K562 (cell line): ENCODE data around the gene SART3. TPM values are rescaled to one million over a fixed set of nuclear protein-coding genes. Genes with fewer than 3 reads are reported as not detected.

Experiments
- ATAC-seq: fragments of 200-7000 bp; cut with Tn5 transposase; 3 replicates; pipeline ENCODE4 v1.9.1; 2020; ENCODE audit warnings: moderate library complexity
- BruUV-seq: library from RNA; stranded (reverse); fragments of 400-500 nt; replicated peaks from 2 replicates; lab custom pipeline; 2021; lab: Mats Ljungman, UMichigan
- CTCF ChIA-PET: fragments of 300-600 bp; formaldehyde crosslinking; extraction: SDS; loops from one replicate; lab custom pipeline; 2021; ENCODE audit warnings: low intra/inter-chr PET ratio; lab: Yijun Ruan, JAX
- POLR2A ChIA-PET: fragments of 300-600, 350-650 bp; sonication (Branson Sonifier 250); formaldehyde crosslinking; extraction: SDS; loops from one replicate; lab custom pipeline; 2021; ENCODE audit warnings: antibody characterized with exemption, inconsistent platforms; lab: Yijun Ruan, JAX
- DNase-seq, 4 experiments: peaks; one replicate each; pipeline versions ENCODE4 v3.0.0 to v3.0.0-alpha.2; 2011 to 2018; ENCODE audit warnings: low spot score in 3 of 4, mixed read lengths in 3 of 4; ENCODE audit errors: extremely low read depth in 1 of 4
- FAIRE-seq: peaks from 2 replicates; lab custom pipeline; 2011; peaks lifted over from hg19 to GRCh38; lab: Jason Lieb, UNC
- H2AFZ ChIP-seq: 2 replicates; pipeline ENCODE4 v1.6.0; 2011; ENCODE audit warnings: low read depth, low read length, control low read depth, inconsistent platforms
- H3K27ac ChIP-seq: fragments of 200-600 bp; 3 replicates; pipeline ENCODE4 v1.8.0; 2011; ENCODE audit warnings: low read depth, mild to moderate bottlenecking, control low read depth, inconsistent platforms, low read length, moderate library complexity, mixed read lengths; ENCODE audit errors: extremely low read depth
- H3K27me3 ChIP-seq, 2 experiments: fragments of 300-600 bp in 1 of 2; 2 replicates in 1 of 2; 3 replicates in 1 of 2; pipeline versions ENCODE4 v1.6.0 to v1.8.0; 2011; ENCODE audit warnings: inconsistent platforms in 2 of 2, low read length in 2 of 2, mild to moderate bottlenecking in 1 of 2, mixed read lengths in 1 of 2, moderate library complexity in 1 of 2; ENCODE audit not compliant: control insufficient read depth in 2 of 2, insufficient read depth in 2 of 2
- H3K36me3 ChIP-seq: fragments of 300-600 bp; 3 replicates; pipeline ENCODE4 v1.8.0; 2011; ENCODE audit warnings: mild to moderate bottlenecking, low read length, inconsistent platforms; ENCODE audit not compliant: control insufficient read depth, insufficient read depth
- H3K4me1 ChIP-seq, 2 experiments: fragments of 200-600 bp in 1 of 2; replicated peaks in 1 of 2; 2 replicates in 1 of 2; 3 replicates in 1 of 2; pipeline versions ENCODE4 v1.5.1 to v1.8.0; 2011; ENCODE audit warnings: inconsistent platforms in 2 of 2, low read length in 2 of 2, mild to moderate bottlenecking in 1 of 2, mixed read lengths in 1 of 2, moderate library complexity in 1 of 2; ENCODE audit not compliant: control insufficient read depth in 2 of 2, insufficient read depth in 2 of 2
- H3K4me2 ChIP-seq: 2 replicates; pipeline ENCODE4 v1.6.1; 2011; ENCODE audit warnings: low read length, control low read depth, inconsistent platforms, mixed read lengths; ENCODE audit not compliant: insufficient read depth
- H3K4me3 ChIP-seq: fragments of 200-600 bp; sonication (generic), shearing (Covaris generic); 2 replicates; pipeline ENCODE4 v1.5.1; 2016; ENCODE audit warnings: control low read depth, inconsistent platforms
- H3K79me2 ChIP-seq: fragments of 200-600 bp; 3 replicates; pipeline ENCODE4 v1.8.0; 2011; ENCODE audit warnings: low read length, inconsistent platforms; ENCODE audit not compliant: control insufficient read depth, insufficient read depth
- H3K9ac ChIP-seq, 2 experiments: 2 replicates each; pipeline versions ENCODE4 v1.6.0 to v1.6.1; 2011; ENCODE audit warnings: low read depth in 2 of 2, low read length in 2 of 2, control low read depth in 1 of 2, inconsistent platforms in 1 of 2, mild to moderate bottlenecking in 1 of 2, mixed read lengths in 1 of 2; ENCODE audit not compliant: insufficient read depth in 1 of 2
- H3K9me1 ChIP-seq: one replicate; pipeline ENCODE4 v1.6.0; 2011; ENCODE audit warnings: inconsistent platforms, mild to moderate bottlenecking, low read length, moderate library complexity; ENCODE audit not compliant: control insufficient read depth, insufficient read depth
- H3K9me3 ChIP-seq: replicated peaks from 2 replicates; pipeline ENCODE4 v1.5.1; 2011; ENCODE audit warnings: low read depth, low read length, inconsistent platforms; ENCODE audit not compliant: control insufficient read depth, insufficient read depth
- H4K20me1 ChIP-seq: replicated peaks from 2 replicates; pipeline ENCODE4 v1.6.1; 2011; ENCODE audit warnings: low read length, inconsistent platforms, mixed read lengths; ENCODE audit not compliant: control insufficient read depth, insufficient read depth
- ETV1 ChIP-seq: fragments of 450-650 bp; conservative IDR thresholded peaks from 2 replicates; pipeline ENCODE4 v1.6.1; 2016; ENCODE audit warnings: missing genetic modification characterization, control low read depth, low read depth, missing compliant biosample characterization
- FOXP1 ChIP-seq: sonication (generic); formaldehyde crosslinking; IDR thresholded peaks from 2 replicates; pipeline ENCODE4 v1.8.0; 2022; ENCODE audit warnings: mild to moderate bottlenecking, missing genetic modification reagents
- HDAC2 ChIP-seq: fragments of 450-650 bp; IDR thresholded peaks from 2 replicates; pipeline ENCODE4 v1.6.1; 2016; ENCODE audit warnings: mild to moderate bottlenecking
- KDM1A ChIP-seq, 2 experiments: fragments of 450-650 bp; IDR thresholded peaks; 2 replicates each; pipeline ENCODE4 v1.6.1; 2016; ENCODE audit warnings: mild to moderate bottlenecking in 2 of 2
- NCOA1 ChIP-seq: fragments of 450-650 bp; IDR thresholded peaks from 2 replicates; pipeline ENCODE4 v1.6.1; 2016; ENCODE audit warnings: low read depth
- NFYB ChIP-seq: IDR thresholded peaks from 2 replicates; pipeline ENCODE4 v1.6.1; 2011; ENCODE audit warnings: mild to moderate bottlenecking, moderate library complexity; ENCODE audit not compliant: insufficient read length; ENCODE audit errors: extremely low read depth
- PBX2 ChIP-seq, 2 experiments: IDR thresholded peaks in 1 of 2; conservative IDR thresholded peaks in 1 of 2; 2 replicates each; pipeline ENCODE4 v1.6.1; 2016; ENCODE audit warnings: low read depth in 2 of 2, mild to moderate bottlenecking in 1 of 2, missing compliant biosample characterization in 1 of 2, missing genetic modification characterization in 1 of 2, moderate library complexity in 1 of 2
- PHB ChIP-seq: fragments of 250-450 bp; sonication (Bioruptor Pico); IDR thresholded peaks from 2 replicates; pipeline ENCODE4 v1.5.0; 2021
- SMARCA5 ChIP-seq: fragments of 450-650 bp; IDR thresholded peaks from 2 replicates; pipeline ENCODE4 v1.6.1; 2016
- ZNF318 ChIP-seq, 2 experiments: fragments of 450-650 bp; IDR thresholded peaks; 2 replicates each; pipeline ENCODE4 v1.6.1; 2016; ENCODE audit warnings: mild to moderate bottlenecking in 2 of 2, borderline replicate concordance in 1 of 2, low read depth in 1 of 2, moderate library complexity in 1 of 2
- WGBS: fragments of 100-300 bp; shearing (Covaris generic); methylation state at CpG from one replicate; pipeline ENCODE4 v1.1.6; 2016; ENCODE audit warnings: low coverage, mixed read lengths; ENCODE audit not compliant: insufficient coverage; ENCODE audit errors: missing lambda C conversion rate; 5-methylcytosine and 5-hydroxymethylcytosine counted together
- in situ Hi-C: fragments of 300-500 bp; cut with MboI; formaldehyde crosslinking; loops from 4 replicates; pipeline ENCODE4 v1.15.0; 2018; ENCODE audit warnings: inconsistent platforms, mixed read lengths
- intact Hi-C: fragments of 100-400 bp; cut with micrococcal nuclease; formaldehyde crosslinking; loops from 2 replicates; pipeline ENCODE4 v1.14.2; 2022
- polyA plus RNA-seq, 8 experiments: library from polyadenylated mRNA; depleted of rRNA in 4 of 8; stranded (reverse) in 5 of 8; unstranded in 3 of 8; fragments of >200 nt; fragmentation: Nextera tagmentation in 2 of 8; fragmentation: Illumina TruSeq in 1 of 8; extraction: Ambion mirVana in 2 of 8; extraction: Trizol in 1 of 8; gene quantifications; 2 replicates each; pipeline versions ENCODE4 v1.2.1 to v1.2.3, GENCODE V29; 2011 to 2014; ENCODE audit warnings: inconsistent platforms in 1 of 8, missing spikeins in 1 of 8
- total RNA-seq, 7 experiments: library from RNA; depleted of rRNA in 6 of 7; stranded (reverse); fragments of >200 nt in 6 of 7; fragmentation: Illumina TruSeq in 2 of 7; extraction: Trizol in 2 of 7; gene quantifications; 2 replicates each; pipeline versions ENCODE4 v1.2.1 to v1.2.3, GENCODE V29; 2011 to 2021; ENCODE audit warnings: low replicate concordance in 1 of 7

SART3 gene
- total and polyA plus RNA-seq, 9 of the 15 experiments (the other 6 are each of a cell fraction or from before 2014, with no cell fraction given), result 8.9 to 167 (median 56.7) TPM

- in situ Hi-C loops, result no loop called here
- DNase-seq, result no peak
- H3K79me2 ChIP-seq, result peaks cover 8% of the 10 kb centered on the region
- ATAC-seq, result peak; percentile 0; the same call in 2 of the 3 replicates
- no peak for FAIRE-seq
- H3K4me2 ChIP-seq, result peak overlapping the region; percentile 89
- H3K36me3 ChIP-seq, result peaks cover 23% of the 10 kb centered on the region; the same call in 2 of the 3 replicates
- peaks cover 8 to 23% of the 10 kb centered on the region in 2 experiments; a peak in 4 of 5 replicates for H3K4me1 ChIP-seq
- H3K4me3 ChIP-seq, result peak overlapping the region; percentile 67
- intact Hi-C loops, result loop anchor here (5.0 kb wide), 2 partner anchors 522 to 597 kb away; no protein-coding TSS in a partner anchor
- H3K9me1 ChIP-seq, result no peaks in the 10 kb centered on the region
- ChIA-PET POLR2A (interaction anchor here (1.7 kb wide), 1 partner anchor 46 kb away, joined by 7 read pairs; the partner anchor contains the start of gene SART3), CTCF (no interaction called here)
- no peaks in the 10 kb centered on the region for H3K9me3 ChIP-seq
- peak overlapping the region; percentile 98 for H2AFZ ChIP-seq
- WGBS, result 31% methylated on average over 14 of the region's 19 CpGs
- H3K27ac ChIP-seq, result no peak overlapping the region
- H3K9ac ChIP-seq, result peak overlapping the region; percentile 27 to 56; a peak in 2 of 4 replicates
- BruUV-seq, result no TSS peak
- H4K20me1 ChIP-seq, result no peaks in the 10 kb centered on the region
- H3K27me3 ChIP-seq, result no peaks in the 10 kb centered on the region
- no peak for TF ChIP-seq SMARCA5
- TF ChIP-seq HDAC2, result 0 out of 2 replicates have a peak, but pooled peaks have one; percentile 25
- TF ChIP-seq PHB, result no peak
- peak; percentile 51; the same call in 1 of the 2 replicates for TF ChIP-seq FOXP1 (CRISPR knock-in tag)
- TF ChIP-seq ETV1 (tag), result 0 out of 2 replicates have a peak, but pooled peaks have one; percentile 13
- TF ChIP-seq NCOA1, result no peak
- TF ChIP-seq KDM1A (IDR thresholded peaks at IDR 0.05), result peak in 1 of 2 experiments; percentile 52; a peak in 1 of 4 replicates
- TF ChIP-seq NFYB, result no peak
- no peak for TF ChIP-seq ZNF318 (IDR thresholded peaks at IDR 0.05; ENCODE audit: borderline replicate concordance in 1 of 2, low read depth in 1 of 2)
- TF ChIP-seq PBX2 (CRISPR knock-in tag; IDR thresholded peaks at IDR 0.05; ENCODE audit: low read depth), result no peak
- no peak for TF ChIP-seq PBX2 (tag; conservative IDR thresholded peaks at IDR 0.05; ENCODE audit: low read depth)
Measured at GRCh38 chr12:108514468-108514972, 46.5 kb downstream of the SART3 start.
